Astrocyte (in vitro differentiated cells and primary cell): Measurements from ENCODE around the gene SPSB1. TPM values are rescaled to one million over a fixed set of nuclear protein-coding genes. Genes with fewer than 3 reads are reported as not detected.
A peak's percentile ranks its signal among the peaks of the same experiment; 100 is the strongest.

Experiments used
- DNase-seq: peaks from one replicate; pipeline ENCODE4 v3.0.0-alpha.2; 2010; ENCODE audit warnings: low read depth
- FAIRE-seq: peaks from 2 replicates; lab custom pipeline; 2011; peaks lifted over from hg19 to GRCh38; lab: Jason Lieb, UNC
- H2AFZ ChIP-seq: 2 replicates; pipeline ENCODE4 v1.6.0; 2012; ENCODE audit warnings: low read depth, low read length, inconsistent platforms
- H3K27ac ChIP-seq: 2 replicates; pipeline ENCODE4 v1.5.1; 2011; ENCODE audit warnings: low read depth, low read length, inconsistent platforms
- H3K27me3 ChIP-seq: 2 replicates; pipeline ENCODE4 v1.6.0; 2011; ENCODE audit warnings: low read length, inconsistent platforms; ENCODE audit not compliant: insufficient read depth
- H3K36me3 ChIP-seq: 2 replicates; pipeline ENCODE4 v1.5.1; 2011; ENCODE audit warnings: low read length, inconsistent platforms; ENCODE audit not compliant: insufficient read depth
- H3K4me1 ChIP-seq: 2 replicates; pipeline ENCODE4 v1.5.1; 2011; ENCODE audit warnings: low read length, inconsistent platforms; ENCODE audit not compliant: insufficient read depth
- H3K4me2 ChIP-seq: 2 replicates; pipeline ENCODE4 v1.6.0; 2012; ENCODE audit warnings: low read length, inconsistent platforms
- H3K4me3 ChIP-seq: 2 replicates; pipeline ENCODE4 v1.5.1; 2011; ENCODE audit warnings: low read depth, mild to moderate bottlenecking, low read length, inconsistent platforms; ENCODE audit not compliant: insufficient read depth
- H3K79me2 ChIP-seq: 2 replicates; pipeline ENCODE4 v1.6.0; 2012; ENCODE audit warnings: mild to moderate bottlenecking, low read length, inconsistent platforms; ENCODE audit not compliant: insufficient read depth
- H3K9ac ChIP-seq: 2 replicates; pipeline ENCODE4 v1.6.0; 2012; ENCODE audit warnings: mild to moderate bottlenecking, low read length, inconsistent platforms
- H3K9me3 ChIP-seq: 2 replicates; pipeline ENCODE4 v1.5.1; 2012; ENCODE audit warnings: low read depth, mild to moderate bottlenecking, low read length, inconsistent platforms; ENCODE audit not compliant: insufficient read depth
- H4K20me1 ChIP-seq: 2 replicates; pipeline ENCODE4 v1.6.0; 2012; ENCODE audit warnings: low read length, inconsistent platforms; ENCODE audit not compliant: insufficient read depth
- H3K27ac Mint-ChIP-seq: one replicate; pipeline ENCODE4 v1.8.0; 2021; ENCODE audit warnings: mild to moderate bottlenecking, mixed read lengths; ENCODE audit not compliant: unreplicated experiment
- H3K27me3 Mint-ChIP-seq: one replicate; pipeline ENCODE4 v1.8.0; 2021; ENCODE audit warnings: low read depth, mixed read lengths; ENCODE audit not compliant: unreplicated experiment
- H3K36me3 Mint-ChIP-seq: one replicate; pipeline ENCODE4 v1.8.0; 2021; ENCODE audit warnings: low read depth, mixed read lengths; ENCODE audit not compliant: unreplicated experiment
- H3K4me1 Mint-ChIP-seq: one replicate; pipeline ENCODE4 v1.8.0; 2021; ENCODE audit warnings: low read depth, mixed read lengths; ENCODE audit not compliant: unreplicated experiment
- H3K4me3 Mint-ChIP-seq: one replicate; pipeline ENCODE4 v1.8.0; 2021; ENCODE audit warnings: mild to moderate bottlenecking, moderate library complexity, mixed read lengths; ENCODE audit not compliant: unreplicated experiment
- H3K9me3 Mint-ChIP-seq: one replicate; pipeline ENCODE4 v1.8.0; 2021; ENCODE audit warnings: mild to moderate bottlenecking, mixed read lengths; ENCODE audit not compliant: unreplicated experiment
- EZH2 ChIP-seq: IDR thresholded peaks from 2 replicates; pipeline ENCODE4 v1.6.1; 2012; ENCODE audit warnings: mild to moderate bottlenecking, low read length, inconsistent platforms; ENCODE audit not compliant: insufficient read depth
- total RNA-seq: library from RNA; stranded (reverse); gene quantifications from 2 replicates; pipeline ENCODE4 v1.2.1, GENCODE V29; 2021
- TF ChIP-seq, protein P1 (sequence below): IDR thresholded peaks from 2 replicates; pipeline ENCODE4 v1.5.1; 2011; ENCODE audit warnings: low read depth, mild to moderate bottlenecking, inconsistent platforms, low read length, moderate library complexity; ENCODE audit not compliant: insufficient read depth

The SPSB1 gene
- total RNA-seq, 1 donor from 2014 or later, result 53.5 TPM

DNA sequence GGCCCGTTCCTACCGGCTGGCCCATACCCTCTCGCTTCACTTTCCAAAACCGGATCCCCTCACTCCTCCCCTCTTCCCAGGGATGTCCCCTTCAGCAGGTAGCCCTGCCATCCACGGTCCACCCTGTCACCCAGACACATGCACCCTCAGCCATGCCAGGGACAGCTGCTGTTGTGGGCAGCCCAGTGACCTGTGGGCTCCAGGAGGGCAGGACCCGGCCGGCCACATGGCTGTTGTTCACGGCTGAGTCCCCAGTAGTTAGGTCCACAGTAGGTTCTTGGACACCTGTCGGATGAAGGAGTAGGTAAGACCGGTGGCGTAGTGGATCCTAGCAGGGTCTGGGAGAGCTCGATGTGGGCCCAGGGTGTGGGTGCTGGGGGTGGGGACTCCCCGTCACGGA lies 12.5 kb downstream of the SPSB1 start:
- Mint-ChIP-seq H3K4me1 (peaks cover 53% of the 10 kb centered on the region), H3K9me3 (peaks cover 2% of the 10 kb centered on the region), H3K27me3 (no peaks in the 10 kb centered on the region), H3K4me3 (no peak overlapping the region), H3K27ac (peak overlapping the region; percentile 58), H3K36me3 (peaks cover 26% of the 10 kb centered on the region)
- H3K27me3 ChIP-seq, result no peaks in the 10 kb centered on the region
- no peaks in the 10 kb centered on the region for H3K36me3 ChIP-seq
- no peak overlapping the region for H3K4me3 ChIP-seq
- H3K27ac ChIP-seq, result no peak overlapping the region
- no peak for TF ChIP-seq EZH2
- H3K4me1 ChIP-seq, result peaks cover 32% of the 10 kb centered on the region
- H3K4me2 ChIP-seq, result no peak overlapping the region
- FAIRE-seq (no peak), DNase-seq (no peak)
- H3K9me3 ChIP-seq, result no peaks in the 10 kb centered on the region
- peaks cover 98% of the 10 kb centered on the region for H4K20me1 ChIP-seq
- H3K79me2 ChIP-seq, result peaks cover 99% of the 10 kb centered on the region
- no peak overlapping the region for H2AFZ ChIP-seq
- H3K9ac ChIP-seq, result no peak overlapping the region

DNA sequence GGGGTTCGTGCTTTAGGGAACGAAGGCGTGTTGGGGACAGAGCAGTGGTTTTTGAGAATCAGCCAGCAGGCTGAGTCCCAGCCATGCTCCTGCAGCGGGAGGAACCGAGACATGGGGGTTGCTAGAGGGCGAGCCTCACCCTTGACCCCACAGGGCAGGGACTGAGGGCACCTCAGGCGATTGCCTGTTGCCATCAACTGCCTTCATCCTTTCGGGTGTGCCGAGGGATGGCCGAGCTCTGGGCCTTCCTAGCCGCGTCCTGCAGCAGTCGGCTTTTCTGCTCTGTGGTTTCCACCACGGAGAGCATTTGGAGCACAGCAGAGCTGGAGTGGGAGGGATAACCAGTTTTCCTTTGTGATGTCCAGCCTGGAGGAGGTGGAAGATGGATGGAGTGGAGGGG lies 13.3 kb downstream of the SPSB1 start:
- Mint-ChIP-seq H3K9me3 (peaks cover under 1% of the 10 kb centered on the region), H3K27ac (peak overlapping the region; percentile 35), H3K27me3 (no peaks in the 10 kb centered on the region), H3K4me1 (peaks cover 45% of the 10 kb centered on the region), H3K36me3 (peaks cover 22% of the 10 kb centered on the region), H3K4me3 (peak overlapping the region; percentile 42)
- FAIRE-seq (no peak), DNase-seq (no peak)
- Histone ChIP-seq H3K4me2 (no peak overlapping the region), H3K4me3 (no peak overlapping the region), H3K9ac (no peak overlapping the region), H3K4me1 (peaks cover 27% of the 10 kb centered on the region), H3K27me3 (no peaks in the 10 kb centered on the region), H3K9me3 (no peaks in the 10 kb centered on the region), H3K36me3 (no peaks in the 10 kb centered on the region), H3K79me2 (peaks cover 99% of the 10 kb centered on the region), H4K20me1 (peaks cover 98% of the 10 kb centered on the region), H3K27ac (no peak overlapping the region), H2AFZ (no peak overlapping the region)
- TF ChIP-seq EZH2, result no peak
- TF ChIP-seq, protein P1, sequence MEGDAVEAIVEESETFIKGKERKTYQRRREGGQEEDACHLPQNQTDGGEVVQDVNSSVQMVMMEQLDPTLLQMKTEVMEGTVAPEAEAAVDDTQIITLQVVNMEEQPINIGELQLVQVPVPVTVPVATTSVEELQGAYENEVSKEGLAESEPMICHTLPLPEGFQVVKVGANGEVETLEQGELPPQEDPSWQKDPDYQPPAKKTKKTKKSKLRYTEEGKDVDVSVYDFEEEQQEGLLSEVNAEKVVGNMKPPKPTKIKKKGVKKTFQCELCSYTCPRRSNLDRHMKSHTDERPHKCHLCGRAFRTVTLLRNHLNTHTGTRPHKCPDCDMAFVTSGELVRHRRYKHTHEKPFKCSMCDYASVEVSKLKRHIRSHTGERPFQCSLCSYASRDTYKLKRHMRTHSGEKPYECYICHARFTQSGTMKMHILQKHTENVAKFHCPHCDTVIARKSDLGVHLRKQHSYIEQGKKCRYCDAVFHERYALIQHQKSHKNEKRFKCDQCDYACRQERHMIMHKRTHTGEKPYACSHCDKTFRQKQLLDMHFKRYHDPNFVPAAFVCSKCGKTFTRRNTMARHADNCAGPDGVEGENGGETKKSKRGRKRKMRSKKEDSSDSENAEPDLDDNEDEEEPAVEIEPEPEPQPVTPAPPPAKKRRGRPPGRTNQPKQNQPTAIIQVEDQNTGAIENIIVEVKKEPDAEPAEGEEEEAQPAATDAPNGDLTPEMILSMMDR, result no peak

DNA sequence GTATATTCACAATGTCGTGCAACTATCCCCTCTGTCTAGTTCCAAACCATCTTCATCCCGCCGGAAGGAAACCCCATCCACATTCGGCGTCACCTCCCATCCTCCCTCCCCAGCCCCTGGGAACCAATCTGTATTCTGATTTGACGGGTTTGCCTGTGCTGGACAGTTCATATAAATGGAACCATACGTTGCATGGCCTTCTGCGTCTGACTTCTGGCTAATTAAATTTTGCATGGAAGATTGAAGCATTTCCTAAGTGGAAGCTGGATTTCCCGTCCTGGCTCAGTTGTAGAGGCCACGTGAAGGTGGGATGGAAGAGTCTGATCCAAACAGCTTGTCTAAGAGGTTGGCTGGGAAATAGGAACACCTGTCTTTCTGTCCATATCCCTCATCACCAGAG lies 14.6 kb downstream of the SPSB1 start:
- no peak overlapping the region for H3K27ac Mint-ChIP-seq
- TF ChIP-seq, protein P1, result no peak
- no peak for TF ChIP-seq EZH2
- H4K20me1 ChIP-seq, result peaks cover 98% of the 10 kb centered on the region
- no peaks in the 10 kb centered on the region for H3K36me3 ChIP-seq
- H2AFZ ChIP-seq, result no peak overlapping the region
- no peak overlapping the region for H3K4me2 ChIP-seq
- FAIRE-seq (no peak), DNase-seq (no peak)
- H3K9me3 ChIP-seq, result no peaks in the 10 kb centered on the region
- no peak overlapping the region for H3K4me3 Mint-ChIP-seq
- no peak overlapping the region for H3K27ac ChIP-seq
- H3K27me3 ChIP-seq, result no peaks in the 10 kb centered on the region
- no peaks in the 10 kb centered on the region for H3K27me3 Mint-ChIP-seq
- peaks cover 99% of the 10 kb centered on the region for H3K79me2 ChIP-seq
- peaks cover 22% of the 10 kb centered on the region for H3K4me1 ChIP-seq
- H3K36me3 Mint-ChIP-seq, result peaks cover 15% of the 10 kb centered on the region
- no peak overlapping the region for H3K4me3 ChIP-seq
- H3K4me1 Mint-ChIP-seq, result peaks cover 49% of the 10 kb centered on the region
- H3K9ac ChIP-seq, result no peak overlapping the region
- H3K9me3 Mint-ChIP-seq, result no peaks in the 10 kb centered on the region
